Lower leg skin (tissue), 4 donors: ENCODE results near the gene KIT. TPM values are rescaled to one million over a fixed set of nuclear protein-coding genes. Genes with fewer than 3 reads are reported as not detected.

ENCODE experiments used
- DNase-seq, 2 donors: peaks; one replicate each; pipeline ENCODE4 v3.0.0-alpha.2; 2019; ENCODE audit warnings: low spot score in 2 of 2
- H3K4me3 ChIP-seq: fragments of 200-600 bp; sonication (generic); 2 replicates; pipeline ENCODE4 v1.5.1; 2017; ENCODE audit warnings: mild to moderate bottlenecking, low read depth; ENCODE audit not compliant: poor library complexity, severe bottlenecking
- POLR2A ChIP-seq, 2 donors: fragments of 450-650 bp; IDR thresholded peaks; one replicate each; pipeline ENCODE4 v1.6.1; 2016 to 2017; ENCODE audit warnings: antibody characterized with exemption in 2 of 2, mild to moderate bottlenecking in 1 of 2, moderate library complexity in 1 of 2
- WGBS, 2 donors: methylation state at CpG; one replicate each; pipeline ENCODE4 v1.1.5; 2018; 5-methylcytosine and 5-hydroxymethylcytosine counted together
- intact Hi-C: fragments of 100-400 bp; cut with DNase I; formaldehyde crosslinking; loops from one replicate; pipeline ENCODE4 v1.15.0; 2023; ENCODE audit warnings: low total_unique reads
- total RNA-seq, 4 donors: library from RNA; depleted of rRNA; stranded (reverse); fragments of >200 nt; gene quantifications; one replicate each; pipeline ENCODE4 v1.1.0, GENCODE V29; 2016
- TF ChIP-seq, protein P1 (sequence below), 3 donors: fragments of 450-650 bp; IDR thresholded peaks; one replicate each; pipeline ENCODE4 v1.5.1; 2016; ENCODE audit warnings: antibody characterized with exemption in 3 of 3, mild to moderate bottlenecking in 3 of 3, moderate library complexity in 2 of 3

The KIT gene
- total RNA-seq, 4 donors from 2014 or later = 26.1 to 54.7 (median 36.2) TPM

GRCh38 chr4:54784161-54784671 is 126.5 kb downstream of the KIT start:
- TF ChIP-seq, protein P1, sequence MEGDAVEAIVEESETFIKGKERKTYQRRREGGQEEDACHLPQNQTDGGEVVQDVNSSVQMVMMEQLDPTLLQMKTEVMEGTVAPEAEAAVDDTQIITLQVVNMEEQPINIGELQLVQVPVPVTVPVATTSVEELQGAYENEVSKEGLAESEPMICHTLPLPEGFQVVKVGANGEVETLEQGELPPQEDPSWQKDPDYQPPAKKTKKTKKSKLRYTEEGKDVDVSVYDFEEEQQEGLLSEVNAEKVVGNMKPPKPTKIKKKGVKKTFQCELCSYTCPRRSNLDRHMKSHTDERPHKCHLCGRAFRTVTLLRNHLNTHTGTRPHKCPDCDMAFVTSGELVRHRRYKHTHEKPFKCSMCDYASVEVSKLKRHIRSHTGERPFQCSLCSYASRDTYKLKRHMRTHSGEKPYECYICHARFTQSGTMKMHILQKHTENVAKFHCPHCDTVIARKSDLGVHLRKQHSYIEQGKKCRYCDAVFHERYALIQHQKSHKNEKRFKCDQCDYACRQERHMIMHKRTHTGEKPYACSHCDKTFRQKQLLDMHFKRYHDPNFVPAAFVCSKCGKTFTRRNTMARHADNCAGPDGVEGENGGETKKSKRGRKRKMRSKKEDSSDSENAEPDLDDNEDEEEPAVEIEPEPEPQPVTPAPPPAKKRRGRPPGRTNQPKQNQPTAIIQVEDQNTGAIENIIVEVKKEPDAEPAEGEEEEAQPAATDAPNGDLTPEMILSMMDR (IDR thresholded peaks at IDR 0.05) = no peak
- no peak for TF ChIP-seq POLR2A (IDR thresholded peaks at IDR 0.05)
- peak; percentile 89 to 96 for DNase-seq
- WGBS, 2 donors = 34 to 55% methylated on average over 14 of the region's 14 CpGs
- no peak overlapping the region for H3K4me3 ChIP-seq
- intact Hi-C loops = no loop called here
